ENCODE data around the gene FOXA2.

DNA sequence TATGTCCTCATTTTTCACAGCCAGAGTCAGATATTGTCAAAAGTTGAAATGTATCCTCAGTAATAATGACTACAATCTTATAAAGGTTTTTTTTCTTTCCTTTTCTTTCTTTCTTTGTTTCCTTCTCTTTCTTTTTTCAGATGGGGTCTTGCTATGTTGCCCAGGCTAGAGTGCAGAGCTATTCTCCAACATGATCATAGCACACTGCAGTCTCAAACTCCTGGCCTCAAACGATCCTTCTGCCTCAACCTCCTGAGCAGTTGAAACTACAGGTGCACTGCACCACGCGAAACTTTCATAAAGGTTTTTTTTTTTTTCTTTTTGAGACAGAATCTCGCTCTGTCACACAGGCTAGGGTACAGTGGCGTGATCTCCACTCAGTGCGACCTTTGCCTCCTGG is 31.1 kb upstream of the FOXA2 start:
- TF ChIP-seq, protein P1, sequence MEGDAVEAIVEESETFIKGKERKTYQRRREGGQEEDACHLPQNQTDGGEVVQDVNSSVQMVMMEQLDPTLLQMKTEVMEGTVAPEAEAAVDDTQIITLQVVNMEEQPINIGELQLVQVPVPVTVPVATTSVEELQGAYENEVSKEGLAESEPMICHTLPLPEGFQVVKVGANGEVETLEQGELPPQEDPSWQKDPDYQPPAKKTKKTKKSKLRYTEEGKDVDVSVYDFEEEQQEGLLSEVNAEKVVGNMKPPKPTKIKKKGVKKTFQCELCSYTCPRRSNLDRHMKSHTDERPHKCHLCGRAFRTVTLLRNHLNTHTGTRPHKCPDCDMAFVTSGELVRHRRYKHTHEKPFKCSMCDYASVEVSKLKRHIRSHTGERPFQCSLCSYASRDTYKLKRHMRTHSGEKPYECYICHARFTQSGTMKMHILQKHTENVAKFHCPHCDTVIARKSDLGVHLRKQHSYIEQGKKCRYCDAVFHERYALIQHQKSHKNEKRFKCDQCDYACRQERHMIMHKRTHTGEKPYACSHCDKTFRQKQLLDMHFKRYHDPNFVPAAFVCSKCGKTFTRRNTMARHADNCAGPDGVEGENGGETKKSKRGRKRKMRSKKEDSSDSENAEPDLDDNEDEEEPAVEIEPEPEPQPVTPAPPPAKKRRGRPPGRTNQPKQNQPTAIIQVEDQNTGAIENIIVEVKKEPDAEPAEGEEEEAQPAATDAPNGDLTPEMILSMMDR (IDR thresholded peaks at IDR 0.05; ENCODE audit: low read depth, low read length, poor library complexity, severe bottlenecking), result no peak
- TF ChIP-seq EZH2phosphoT487 (IDR thresholded peaks at IDR 0.05; ENCODE audit: borderline replicate concordance, low read length), result no peak

Data from DOHH2 (cell line).